HG03565 (cell line): ENCODE data around the gene ADAMTS15.

Experiments
- ATAC-seq: cut with Tn5 transposase; IDR thresholded peaks from one replicate; pipeline ENCODE4 v1.9.1; 2021; ENCODE audit warnings: mild to moderate bottlenecking, moderate library complexity; ENCODE audit not compliant: unreplicated experiment

The ADAMTS15 gene

GRCh38 chr11:130448416-130449309 is at the start of gene ADAMTS15:
Gene ADAMTS15, plus strand, starts transcription at chr11:130448645. Its CDS starts 329 bp downstream, at chr11:130448974.
- ATAC-seq, result no peak

- no peak for ATAC-seq
Observed at GRCh38 chr11:130399196-130399595, 49.2 kb upstream of the ADAMTS15 start.

- no peak for ATAC-seq
Observed at GRCh38 chr11:130400781-130401483, 47.5 kb upstream of the ADAMTS15 start.

GRCh38 chr11:130402570-130402969 is 45.9 kb upstream of the ADAMTS15 start:
- ATAC-seq, result no peak

GRCh38 chr11:130403271-130403804 is 45.1 kb upstream of the ADAMTS15 start:
- ATAC-seq, result no peak

GRCh38 chr11:130403967-130404366 is 44.5 kb upstream of the ADAMTS15 start:
- no peak for ATAC-seq

GRCh38 chr11:130404727-130405126 is 43.7 kb upstream of the ADAMTS15 start:
- no peak for ATAC-seq

GRCh38 chr11:130405428-130405827 is 43.0 kb upstream of the ADAMTS15 start:
- no peak for ATAC-seq

- no peak for ATAC-seq
Observed at GRCh38 chr11:130407978-130408377, 40.5 kb upstream of the ADAMTS15 start.

- no peak for ATAC-seq
Observed at GRCh38 chr11:130408401-130408890, 40.0 kb upstream of the ADAMTS15 start.

GRCh38 chr11:130408901-130409300 is 39.5 kb upstream of the ADAMTS15 start:
- no peak for ATAC-seq

- ATAC-seq, result no peak
Observed at GRCh38 chr11:130409594-130410388, 38.7 kb upstream of the ADAMTS15 start.

- no peak for ATAC-seq
Observed at GRCh38 chr11:130411223-130411622, 37.2 kb upstream of the ADAMTS15 start.

- ATAC-seq, result no peak
Observed at GRCh38 chr11:130413405-130414106, 34.9 kb upstream of the ADAMTS15 start.

GRCh38 chr11:130414107-130415080 is 34.1 kb upstream of the ADAMTS15 start:
- no peak for ATAC-seq

GRCh38 chr11:130415731-130416529 is 32.5 kb upstream of the ADAMTS15 start:
- no peak for ATAC-seq

- ATAC-seq, result no peak
Observed at GRCh38 chr11:130416530-130416882, 31.9 kb upstream of the ADAMTS15 start.

GRCh38 chr11:130416906-130417305 is 31.5 kb upstream of the ADAMTS15 start:
- no peak for ATAC-seq
